GM12892 (cell line): ENCODE data around the gene EIF4G1.

Experiments used
- POLR2A ChIP-seq: IDR thresholded peaks from 2 replicates; pipeline ENCODE4 v1.6.1; 2011; ENCODE audit warnings: low read depth, low read length, control low read depth
- TAF1 ChIP-seq: IDR thresholded peaks from 2 replicates; pipeline ENCODE4 v1.6.1; 2011; ENCODE audit warnings: low read depth, mild to moderate bottlenecking, control low read depth, low read length, borderline replicate concordance

DNA sequence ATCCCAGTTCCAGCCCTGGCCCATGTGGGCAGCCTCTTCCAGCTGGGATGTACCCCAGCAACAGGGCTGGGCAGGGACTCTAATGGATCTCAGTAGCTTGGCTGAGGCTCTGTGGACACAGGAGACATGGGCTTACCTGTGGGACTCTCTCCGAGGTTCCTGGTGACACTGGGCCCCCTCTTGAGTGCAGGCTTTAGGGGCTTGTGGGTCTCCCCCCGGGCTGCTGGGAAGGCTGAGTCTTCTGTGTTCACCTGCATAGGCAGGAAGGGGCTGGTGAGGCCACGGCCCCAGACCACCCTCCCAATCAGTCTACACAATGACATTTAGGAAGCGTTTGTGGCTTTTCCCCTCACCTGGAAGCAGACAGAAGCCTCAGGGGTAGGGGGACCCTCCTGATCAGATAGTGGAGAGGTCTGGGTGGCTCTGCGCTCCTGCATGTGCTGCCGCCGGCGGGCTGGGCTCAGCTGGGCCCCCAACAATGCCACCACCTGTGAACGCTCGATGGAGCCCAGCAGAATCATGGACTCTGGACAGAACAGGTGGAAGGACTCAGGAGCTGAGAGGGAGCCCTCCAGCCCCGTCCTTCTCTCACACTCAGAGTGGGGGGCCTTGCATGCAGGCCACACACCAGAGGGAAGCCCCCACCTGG lies 38.6 kb downstream of the EIF4G1 start:
- TF ChIP-seq POLR2A: no peak
- no peak for TF ChIP-seq TAF1
